ENCODE data around the gene PHF21A. TPM values are rescaled to one million over a fixed set of nuclear protein-coding genes. Genes with fewer than 3 reads are reported as not detected.

The PHF21A gene
- total and polyA plus RNA-seq, 2 experiments from 2014 or later: 24.6 to 30.4 TPM

GRCh38 chr11:46026606-46027293 lies 94.5 kb downstream of the PHF21A start:
- no peak overlapping the region for H3K4me2 ChIP-seq
- no peaks in the 10 kb centered on the region for H3K36me3 ChIP-seq (replicated peaks; ENCODE audit: insufficient read depth, low read depth)
- no peaks in the 10 kb centered on the region for H3K9me3 ChIP-seq (ENCODE audit: low read depth)
- H3K9me2 ChIP-seq (replicated peaks; ENCODE audit: insufficient read depth): no peaks in the 10 kb centered on the region
- TF ChIP-seq EZH2phosphoT487 (IDR thresholded peaks at IDR 0.05; ENCODE audit: low read depth, severe bottlenecking, unreplicated experiment): no peak
- TF ChIP-seq, protein P1, sequence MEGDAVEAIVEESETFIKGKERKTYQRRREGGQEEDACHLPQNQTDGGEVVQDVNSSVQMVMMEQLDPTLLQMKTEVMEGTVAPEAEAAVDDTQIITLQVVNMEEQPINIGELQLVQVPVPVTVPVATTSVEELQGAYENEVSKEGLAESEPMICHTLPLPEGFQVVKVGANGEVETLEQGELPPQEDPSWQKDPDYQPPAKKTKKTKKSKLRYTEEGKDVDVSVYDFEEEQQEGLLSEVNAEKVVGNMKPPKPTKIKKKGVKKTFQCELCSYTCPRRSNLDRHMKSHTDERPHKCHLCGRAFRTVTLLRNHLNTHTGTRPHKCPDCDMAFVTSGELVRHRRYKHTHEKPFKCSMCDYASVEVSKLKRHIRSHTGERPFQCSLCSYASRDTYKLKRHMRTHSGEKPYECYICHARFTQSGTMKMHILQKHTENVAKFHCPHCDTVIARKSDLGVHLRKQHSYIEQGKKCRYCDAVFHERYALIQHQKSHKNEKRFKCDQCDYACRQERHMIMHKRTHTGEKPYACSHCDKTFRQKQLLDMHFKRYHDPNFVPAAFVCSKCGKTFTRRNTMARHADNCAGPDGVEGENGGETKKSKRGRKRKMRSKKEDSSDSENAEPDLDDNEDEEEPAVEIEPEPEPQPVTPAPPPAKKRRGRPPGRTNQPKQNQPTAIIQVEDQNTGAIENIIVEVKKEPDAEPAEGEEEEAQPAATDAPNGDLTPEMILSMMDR (IDR thresholded peaks at IDR 0.05; ENCODE audit: poor library complexity): no peak
- TF ChIP-seq EZH2 (IDR thresholded peaks at IDR 0.05; ENCODE audit: borderline replicate concordance): no peak
- WGBS (ENCODE audit: low lambda C conversion rate, missing lambda C conversion rate): 73% methylated on average over 10 of the region's 10 CpGs
- no peak overlapping the region for H2AFZ ChIP-seq
- no peaks in the 10 kb centered on the region for H4K20me1 ChIP-seq (ENCODE audit: insufficient read depth, poor library complexity, severe bottlenecking)
- peaks cover 44% of the 10 kb centered on the region for H3K79me2 ChIP-seq
- H3K27ac ChIP-seq: no peak overlapping the region
- H3K4me3 ChIP-seq: no peak overlapping the region
- DNase-seq (ENCODE audit: low spot score): no peak
- no peaks in the 10 kb centered on the region for H3K27me3 ChIP-seq
- H3K4me1 ChIP-seq (ENCODE audit: insufficient read depth): no peaks in the 10 kb centered on the region

GRCh38 chr11:46020084-46020599 lies 101.1 kb downstream of the PHF21A start:
- H3K4me3 ChIP-seq: no peak overlapping the region
- no peaks in the 10 kb centered on the region for H3K9me3 ChIP-seq (ENCODE audit: low read depth)
- H3K79me2 ChIP-seq: peaks cover 18% of the 10 kb centered on the region
- DNase-seq (ENCODE audit: low spot score): no peak
- H3K9me2 ChIP-seq (replicated peaks; ENCODE audit: insufficient read depth): no peaks in the 10 kb centered on the region
- WGBS (ENCODE audit: low lambda C conversion rate, missing lambda C conversion rate): 96% methylated on average over 8 of the region's 8 CpGs
- H2AFZ ChIP-seq: no peak overlapping the region
- H4K20me1 ChIP-seq (ENCODE audit: insufficient read depth, poor library complexity, severe bottlenecking): peaks cover 5% of the 10 kb centered on the region
- no peaks in the 10 kb centered on the region for H3K4me1 ChIP-seq (ENCODE audit: insufficient read depth)
- H3K4me2 ChIP-seq: no peak overlapping the region
- H3K27me3 ChIP-seq: no peaks in the 10 kb centered on the region
- H3K36me3 ChIP-seq (replicated peaks; ENCODE audit: insufficient read depth, low read depth): no peaks in the 10 kb centered on the region
- TF ChIP-seq, protein P1 (IDR thresholded peaks at IDR 0.05; ENCODE audit: poor library complexity): no peak
- TF ChIP-seq EZH2 (IDR thresholded peaks at IDR 0.05; ENCODE audit: borderline replicate concordance) (no peak), EZH2phosphoT487 (IDR thresholded peaks at IDR 0.05; ENCODE audit: low read depth, severe bottlenecking, unreplicated experiment) (no peak)
- no peak overlapping the region for H3K27ac ChIP-seq

DNA sequence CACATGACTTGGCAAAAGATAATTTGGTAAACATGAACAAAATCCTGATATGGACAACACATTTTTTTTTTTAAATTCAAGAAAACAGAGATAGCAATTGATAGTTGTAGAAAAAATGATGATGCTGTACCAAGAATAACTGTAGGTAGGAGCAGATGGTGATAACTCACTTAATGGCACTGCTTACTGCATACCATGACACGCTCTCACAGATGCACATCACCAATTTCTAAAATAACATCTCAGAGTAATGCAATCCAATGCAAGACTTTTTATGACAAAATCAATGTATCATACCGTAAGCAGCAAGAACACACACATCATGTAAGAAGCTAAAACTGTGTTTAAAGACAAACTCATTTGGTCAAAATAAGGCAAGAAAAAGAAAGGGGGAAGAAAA lies 102.6 kb downstream of the PHF21A start:
- H4K20me1 ChIP-seq (ENCODE audit: insufficient read depth, poor library complexity, severe bottlenecking): peaks cover 5% of the 10 kb centered on the region
- no peak for DNase-seq (ENCODE audit: low spot score)
- no peaks in the 10 kb centered on the region for H3K27me3 ChIP-seq
- 97% methylated on average over 2 of the region's 2 CpGs for WGBS (ENCODE audit: low lambda C conversion rate, missing lambda C conversion rate)
- no peaks in the 10 kb centered on the region for H3K9me2 ChIP-seq (replicated peaks; ENCODE audit: insufficient read depth)
- H3K27ac ChIP-seq: no peak overlapping the region
- H3K9me3 ChIP-seq (ENCODE audit: low read depth): no peaks in the 10 kb centered on the region
- TF ChIP-seq EZH2phosphoT487 (IDR thresholded peaks at IDR 0.05; ENCODE audit: low read depth, severe bottlenecking, unreplicated experiment) (no peak), EZH2 (IDR thresholded peaks at IDR 0.05; ENCODE audit: borderline replicate concordance) (no peak)
- TF ChIP-seq, protein P1 (IDR thresholded peaks at IDR 0.05; ENCODE audit: poor library complexity): no peak
- H2AFZ ChIP-seq: no peak overlapping the region
- no peak overlapping the region for H3K4me2 ChIP-seq
- H3K79me2 ChIP-seq: peaks cover 21% of the 10 kb centered on the region
- H3K4me3 ChIP-seq: no peak overlapping the region
- H3K36me3 ChIP-seq (replicated peaks; ENCODE audit: insufficient read depth, low read depth): no peaks in the 10 kb centered on the region
- H3K4me1 ChIP-seq (ENCODE audit: insufficient read depth): no peaks in the 10 kb centered on the region
